OCI-LY3 (cell line): Measurements from ENCODE around the gene LRRC17.

Experiments used
- H2AFZ ChIP-seq: fragments of 200-600, 300-600 bp; shearing (Covaris generic); 2 replicates; pipeline ENCODE4 v1.6.0; 2014; ENCODE audit warnings: antibody characterized with exemption, low read depth, low read length
- H3K27ac ChIP-seq: fragments of 200-600, 300-600 bp; sonication (generic); 2 replicates; pipeline ENCODE4 v1.5.1; 2014; ENCODE audit warnings: mild to moderate bottlenecking, low read length, moderate library complexity, mixed read lengths
- H3K27me3 ChIP-seq: fragments of 200-600, 300-600 bp; sonication (generic); 2 replicates; pipeline ENCODE4 v1.6.1; 2014; ENCODE audit warnings: low read depth, low read length, mixed read lengths
- H3K36me3 ChIP-seq: fragments of 200-600, 300-600 bp; sonication (generic); replicated peaks from 2 replicates; pipeline ENCODE3; 2014; ENCODE audit warnings: low read depth, low read length, mixed read lengths
- H3K4me1 ChIP-seq: fragments of 300-600, 200-600 bp; sonication (generic); 2 replicates; pipeline ENCODE4 v1.6.1; 2014; ENCODE audit warnings: low read length, mixed read lengths
- H3K4me2 ChIP-seq: fragments of 200-600, 300-600 bp; sonication (generic); 2 replicates; pipeline ENCODE4 v1.6.1; 2014; ENCODE audit warnings: low read length, mixed read lengths
- H3K4me3 ChIP-seq: fragments of 300-600, 200-600 bp; sonication (generic); 2 replicates; pipeline ENCODE4 v1.5.1; 2014; ENCODE audit warnings: antibody characterized with exemption, mild to moderate bottlenecking, low read length, moderate library complexity
- H3K79me2 ChIP-seq: fragments of 300-600, 200-600 bp; shearing (Covaris generic); 2 replicates; pipeline ENCODE4 v1.6.1; 2014; ENCODE audit warnings: mild to moderate bottlenecking, low read length, mixed read lengths
- H3K9ac ChIP-seq: fragments of 300-600, 200-600 bp; shearing (Covaris generic); 2 replicates; pipeline ENCODE4 v1.6.0; 2014; ENCODE audit warnings: mild to moderate bottlenecking, low read length, moderate library complexity
- H3K9me3 ChIP-seq: fragments of 200-600, 300-600 bp; shearing (Covaris generic); 2 replicates; pipeline ENCODE4 v1.6.1; 2014; ENCODE audit warnings: low read length, mixed read lengths; ENCODE audit not compliant: insufficient read depth
- H4K20me1 ChIP-seq: fragments of 200-600, 300-600 bp; sonication (generic); 2 replicates; pipeline ENCODE4 v1.6.1; 2016; ENCODE audit warnings: low read length, mixed read lengths; ENCODE audit not compliant: insufficient read depth
- CTCF ChIP-seq: fragments of 200-600, 300-600 bp; sonication (generic); IDR thresholded peaks from 2 replicates; pipeline ENCODE4 v1.5.1; 2014; ENCODE audit warnings: antibody characterized with exemption, low read length, low read depth
- EZH2phosphoT487 ChIP-seq: fragments of 200-600 bp; shearing (Covaris generic); IDR thresholded peaks from 2 replicates; pipeline ENCODE4 v1.6.1; 2018; ENCODE audit warnings: antibody characterized with exemption, mixed run types, low read depth

LRRC17 gene

GRCh38 chr7:102890292-102890970 is 22.4 kb upstream of the LRRC17 start:
- Histone ChIP-seq H3K27ac (no peak overlapping the region), H3K4me2 (no peak overlapping the region), H3K27me3 (no peaks in the 10 kb centered on the region), H3K9me3 (no peaks in the 10 kb centered on the region), H4K20me1 (no peaks in the 10 kb centered on the region), H3K4me1 (0 out of 2 replicates have a peak, but pooled peaks cover 4% of the 10 kb centered on the region), H2AFZ (no peak overlapping the region), H3K79me2 (no peaks in the 10 kb centered on the region), H3K36me3 (no peaks in the 10 kb centered on the region), H3K9ac (no peak overlapping the region), H3K4me3 (no peak overlapping the region)
- TF ChIP-seq EZH2phosphoT487 (no peak), CTCF (no peak)

GRCh38 chr7:102890971-102891692 is 21.7 kb upstream of the LRRC17 start:
- no peak overlapping the region for H3K4me2 ChIP-seq
- no peaks in the 10 kb centered on the region for H3K27me3 ChIP-seq
- H3K36me3 ChIP-seq = no peaks in the 10 kb centered on the region
- no peak overlapping the region for H3K4me3 ChIP-seq
- no peaks in the 10 kb centered on the region for H3K9me3 ChIP-seq
- H3K4me1 ChIP-seq = 0 out of 2 replicates have a peak, but pooled peaks cover 4% of the 10 kb centered on the region
- H4K20me1 ChIP-seq = no peaks in the 10 kb centered on the region
- no peak overlapping the region for H2AFZ ChIP-seq
- H3K27ac ChIP-seq = no peak overlapping the region
- no peak for TF ChIP-seq EZH2phosphoT487
- TF ChIP-seq CTCF = no peak
- no peak overlapping the region for H3K9ac ChIP-seq
- no peaks in the 10 kb centered on the region for H3K79me2 ChIP-seq

- Histone ChIP-seq H3K9ac (no peak overlapping the region), H3K4me3 (no peak overlapping the region), H2AFZ (no peak overlapping the region), H3K36me3 (no peaks in the 10 kb centered on the region), H3K27me3 (no peaks in the 10 kb centered on the region), H4K20me1 (no peaks in the 10 kb centered on the region), H3K9me3 (no peaks in the 10 kb centered on the region), H3K27ac (no peak overlapping the region), H3K4me1 (0 out of 2 replicates have a peak, but pooled peaks cover 4% of the 10 kb centered on the region), H3K4me2 (no peak overlapping the region), H3K79me2 (no peaks in the 10 kb centered on the region)
- no peak for TF ChIP-seq CTCF
Measured at GRCh38 chr7:102891693-102892261, 21.0 kb upstream of the LRRC17 start.

GRCh38 chr7:102892631-102893278 is 20.0 kb upstream of the LRRC17 start:
- no peaks in the 10 kb centered on the region for H4K20me1 ChIP-seq
- no peaks in the 10 kb centered on the region for H3K36me3 ChIP-seq
- H3K4me3 ChIP-seq = no peak overlapping the region
- H3K9me3 ChIP-seq = no peaks in the 10 kb centered on the region
- no peak overlapping the region for H2AFZ ChIP-seq
- H3K79me2 ChIP-seq = no peaks in the 10 kb centered on the region
- no peak overlapping the region for H3K27ac ChIP-seq
- TF ChIP-seq EZH2phosphoT487 = no peak
- TF ChIP-seq CTCF = no peak
- H3K4me1 ChIP-seq = 0 out of 2 replicates have a peak, but pooled peaks cover 4% of the 10 kb centered on the region
- H3K27me3 ChIP-seq = no peaks in the 10 kb centered on the region
- H3K4me2 ChIP-seq = no peak overlapping the region
- H3K9ac ChIP-seq = no peak overlapping the region
